ENCODE results near the gene THSD7A.

THSD7A gene

DNA sequence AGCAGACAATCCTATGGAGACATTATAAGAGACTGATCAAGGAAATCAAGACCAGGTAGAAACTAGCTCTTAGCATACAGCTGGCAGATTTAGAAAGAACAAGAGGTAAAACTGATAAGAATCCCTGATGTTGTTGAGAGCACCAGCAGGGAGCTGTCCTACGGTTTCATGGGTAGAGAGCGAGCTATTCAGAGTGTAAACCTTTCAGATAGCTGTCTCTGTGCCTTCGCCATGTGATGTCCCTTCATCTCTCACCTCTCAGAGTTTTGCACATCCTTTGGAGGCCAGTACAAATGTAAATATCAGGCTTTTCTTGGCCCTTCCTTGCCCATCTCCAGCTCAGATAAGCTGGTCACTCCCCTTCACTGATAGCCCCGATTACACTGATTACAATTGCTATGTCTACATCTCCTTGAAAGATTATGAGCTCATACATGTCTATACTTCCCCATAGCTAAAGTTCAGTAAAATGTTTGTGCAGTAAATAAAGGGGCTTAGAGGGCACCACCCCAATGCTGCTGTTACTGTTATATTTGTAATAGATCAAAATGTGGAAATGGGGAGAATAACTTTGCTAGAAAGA, 21.9 kb downstream of the THSD7A start:
- no peak for TF ChIP-seq CTCF (conservative IDR thresholded peaks at IDR 0.05)
- no peak for TF ChIP-seq ZFX (IDR thresholded peaks at IDR 0.05)
- H3K27ac ChIP-seq, result no peak overlapping the region

- H3K27ac ChIP-seq, result no peak overlapping the region
- TF ChIP-seq CTCF (conservative IDR thresholded peaks at IDR 0.05), result no peak
- TF ChIP-seq ZFX (IDR thresholded peaks at IDR 0.05), result no peak
Measured at GRCh38 chr7:11807000-11807399, 25.0 kb downstream of the THSD7A start.

- TF ChIP-seq CTCF (conservative IDR thresholded peaks at IDR 0.05) (no peak), ZFX (IDR thresholded peaks at IDR 0.05) (no peak)
- no peak overlapping the region for H3K27ac ChIP-seq
Measured at GRCh38 chr7:11804621-11805020, 27.4 kb downstream of the THSD7A start.

DNA sequence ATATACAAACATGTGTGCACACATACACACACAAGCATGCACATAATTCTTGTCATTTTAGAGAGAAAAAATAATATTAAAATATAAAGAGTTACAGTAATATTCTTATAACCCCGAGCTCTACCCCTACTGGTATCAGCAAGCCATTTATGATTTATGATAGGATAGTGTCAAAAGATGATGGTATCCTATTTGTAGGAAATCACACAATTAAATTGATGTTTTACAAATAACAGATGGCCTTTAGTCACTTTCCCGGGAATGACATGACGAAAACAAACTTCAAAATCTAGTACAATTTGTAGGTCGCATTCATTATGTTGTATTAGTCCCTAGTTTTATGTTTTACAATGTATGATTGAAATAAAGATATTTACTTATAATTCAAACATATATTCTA, 36.8 kb downstream of the THSD7A start:
- H3K27ac ChIP-seq, result no peak overlapping the region
- TF ChIP-seq ZFX (IDR thresholded peaks at IDR 0.05), result no peak
- TF ChIP-seq CTCF (conservative IDR thresholded peaks at IDR 0.05), result no peak

- TF ChIP-seq CTCF (conservative IDR thresholded peaks at IDR 0.05) (no peak), ZFX (IDR thresholded peaks at IDR 0.05) (no peak)
- no peak overlapping the region for H3K27ac ChIP-seq
Measured at GRCh38 chr7:11792166-11792565, 39.8 kb downstream of the THSD7A start.

DNA sequence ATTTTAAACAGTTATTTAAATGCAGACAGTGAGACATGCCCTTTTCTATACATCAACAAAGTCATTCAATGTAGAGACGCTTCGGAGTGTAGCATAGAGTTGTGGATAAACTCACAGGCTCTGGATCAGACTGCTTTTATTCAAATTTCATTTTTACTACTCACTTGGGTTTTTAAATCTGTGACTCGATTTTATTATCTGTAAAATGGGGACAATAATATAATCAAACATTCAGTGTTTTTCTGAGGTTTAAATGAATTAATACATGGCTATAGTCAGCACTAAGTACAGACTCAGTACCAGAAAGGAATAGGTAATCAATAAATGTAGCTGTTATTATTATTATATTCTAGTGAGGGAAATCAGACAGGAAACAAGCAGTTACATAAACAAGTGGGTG, 43.4 kb downstream of the THSD7A start:
- no peak overlapping the region for H3K27ac ChIP-seq
- TF ChIP-seq CTCF (conservative IDR thresholded peaks at IDR 0.05), result no peak
- no peak for TF ChIP-seq ZFX (IDR thresholded peaks at IDR 0.05)

DNA sequence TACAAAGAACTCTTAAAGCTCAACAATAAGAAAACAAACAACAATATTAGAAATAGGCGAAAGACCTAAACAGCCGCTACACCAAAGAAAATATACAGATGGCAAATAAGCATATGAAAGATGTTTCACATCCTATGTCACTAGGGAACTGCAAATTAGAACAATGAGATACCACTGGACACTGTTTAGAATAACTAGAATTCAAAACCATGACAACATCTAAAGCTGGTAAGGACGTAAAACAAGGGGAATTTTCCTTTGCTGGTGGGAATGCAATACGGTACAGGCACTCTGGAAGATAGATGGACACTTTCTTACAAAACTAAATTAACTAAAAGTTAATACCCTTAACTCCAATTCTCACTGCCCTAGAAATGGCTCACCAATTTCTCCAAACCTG, 44.5 kb downstream of the THSD7A start:
- H3K27ac ChIP-seq, result no peak overlapping the region
- TF ChIP-seq CTCF (conservative IDR thresholded peaks at IDR 0.05), result no peak
- no peak for TF ChIP-seq ZFX (IDR thresholded peaks at IDR 0.05)

Data from C4-2B (cell line).